IPS-20b (cell line): ENCODE results near the gene FOXRED1.
A peak's percentile ranks its signal among the peaks of the same experiment; 100 is the strongest.

Source experiments
- H3K27ac ChIP-seq: one replicate; pipeline ENCODE4 v1.5.1; 2013; ENCODE audit warnings: low read length
- H3K27me3 ChIP-seq: 2 replicates; pipeline ENCODE4 v1.6.1; 2013; ENCODE audit warnings: mild to moderate bottlenecking, low read length, inconsistent platforms; ENCODE audit not compliant: insufficient read depth
- H3K36me3 ChIP-seq: 2 replicates; pipeline ENCODE4 v1.6.1; 2013; ENCODE audit warnings: low read depth, mild to moderate bottlenecking, inconsistent platforms, low read length, moderate library complexity; ENCODE audit not compliant: insufficient read depth
- H3K4me1 ChIP-seq: 2 replicates; pipeline ENCODE4 v1.6.1; 2013; ENCODE audit warnings: mild to moderate bottlenecking, control low read depth, inconsistent platforms, low read length, moderate library complexity; ENCODE audit not compliant: insufficient read depth
- H3K4me3 ChIP-seq: 2 replicates; pipeline ENCODE4 v1.5.1; 2013; ENCODE audit warnings: mild to moderate bottlenecking, low read length, inconsistent platforms
- H3K9ac ChIP-seq: 2 replicates; pipeline ENCODE4 v1.6.1; 2013; ENCODE audit warnings: low read depth, mild to moderate bottlenecking, inconsistent platforms, low read length, moderate library complexity
- H3K9me3 ChIP-seq: 2 replicates; pipeline ENCODE4 v1.6.1; 2013; ENCODE audit warnings: mild to moderate bottlenecking, low read depth, low read length, inconsistent platforms; ENCODE audit not compliant: insufficient read depth

Gene FOXRED1

GRCh38 chr11:126279191-126279590 lies 10.2 kb downstream of the FOXRED1 start:
- H3K9ac ChIP-seq: no peak overlapping the region
- no peaks in the 10 kb centered on the region for H3K4me1 ChIP-seq
- peaks cover 43% of the 10 kb centered on the region for H3K36me3 ChIP-seq
- H3K27me3 ChIP-seq: peaks cover 28% of the 10 kb centered on the region
- H3K4me3 ChIP-seq: no peak overlapping the region
- H3K27ac ChIP-seq: no peak overlapping the region
- H3K9me3 ChIP-seq: no peaks in the 10 kb centered on the region

DNA sequence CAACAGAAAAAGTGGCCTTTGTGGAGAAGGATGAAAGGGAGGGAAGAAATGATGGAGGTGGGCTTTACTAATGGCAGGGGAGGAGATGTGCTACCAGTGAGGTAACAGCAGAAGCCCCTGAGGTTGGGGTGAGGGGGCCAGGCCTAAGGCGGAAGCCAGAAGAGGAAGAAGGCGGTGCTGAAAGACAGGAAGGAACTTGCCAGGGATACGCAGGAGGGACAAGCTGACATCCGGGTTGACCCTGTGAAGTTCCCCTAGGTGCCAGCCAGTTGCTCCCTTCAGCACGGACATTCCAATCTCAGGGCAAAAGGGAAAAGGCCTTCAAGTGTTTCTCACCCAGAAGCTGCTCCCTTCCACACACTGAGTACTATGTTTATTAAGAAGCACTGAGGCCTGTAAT lies 11.6 kb downstream of the FOXRED1 start:
- peaks cover 30% of the 10 kb centered on the region for H3K27me3 ChIP-seq
- H3K4me3 ChIP-seq: no peak overlapping the region
- no peak overlapping the region for H3K9ac ChIP-seq
- no peak overlapping the region for H3K27ac ChIP-seq
- H3K9me3 ChIP-seq: no peaks in the 10 kb centered on the region
- H3K36me3 ChIP-seq: peaks cover 31% of the 10 kb centered on the region
- no peaks in the 10 kb centered on the region for H3K4me1 ChIP-seq

DNA sequence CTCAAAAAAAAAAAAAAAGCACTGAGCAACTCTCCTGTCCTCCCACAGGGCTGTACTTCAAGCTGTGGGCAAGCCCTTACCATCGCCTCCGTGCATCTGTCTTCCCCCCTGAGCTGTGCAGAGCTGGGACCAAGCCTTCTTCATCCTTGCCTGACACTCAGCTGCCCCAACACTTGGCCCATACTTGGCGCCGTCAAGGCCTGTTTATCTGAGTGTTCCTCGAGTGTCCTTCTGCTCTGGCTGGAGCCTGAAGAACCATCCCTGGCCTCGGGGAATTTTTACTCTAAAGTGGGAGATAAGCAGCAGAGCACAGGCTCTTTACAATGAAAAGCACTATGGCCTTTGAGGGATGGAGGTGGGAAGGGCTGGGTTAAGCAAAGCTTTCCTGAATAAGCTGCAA lies 12.3 kb downstream of the FOXRED1 start:
- Histone ChIP-seq H3K4me3 (no peak overlapping the region), H3K4me1 (no peaks in the 10 kb centered on the region), H3K9ac (no peak overlapping the region), H3K36me3 (peaks cover 25% of the 10 kb centered on the region), H3K27ac (no peak overlapping the region), H3K9me3 (no peaks in the 10 kb centered on the region), H3K27me3 (peaks cover 30% of the 10 kb centered on the region)

DNA sequence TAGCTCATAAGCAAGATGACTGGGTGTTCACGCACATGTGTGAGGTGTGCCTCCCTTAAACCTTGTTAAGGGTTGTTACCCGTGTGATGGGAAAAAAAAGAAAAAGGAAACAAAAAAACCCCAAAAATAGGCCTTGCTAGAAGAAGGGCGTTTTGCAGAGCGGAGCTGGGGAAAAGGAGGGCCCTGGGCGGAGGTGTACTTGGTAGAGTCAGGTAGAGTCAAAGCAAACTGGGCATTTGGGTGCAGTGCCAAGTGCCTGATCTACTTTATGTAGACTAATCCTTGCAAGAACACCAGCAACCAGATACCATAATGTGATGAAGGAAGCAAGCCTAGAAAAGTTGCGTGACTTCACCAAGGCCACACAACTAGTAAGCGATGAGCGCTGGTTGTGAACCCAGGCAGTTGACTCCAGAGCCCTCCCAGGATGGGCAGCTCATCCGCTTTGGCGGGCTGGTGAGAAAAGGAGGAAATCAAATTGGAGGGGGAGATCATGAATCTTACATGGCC lies 12.8 kb downstream of the FOXRED1 start:
- Histone ChIP-seq H3K36me3 (peaks cover 21% of the 10 kb centered on the region), H3K9me3 (no peaks in the 10 kb centered on the region), H3K4me1 (no peaks in the 10 kb centered on the region), H3K4me3 (no peak overlapping the region), H3K27ac (no peak overlapping the region), H3K9ac (no peak overlapping the region), H3K27me3 (peaks cover 30% of the 10 kb centered on the region)

DNA sequence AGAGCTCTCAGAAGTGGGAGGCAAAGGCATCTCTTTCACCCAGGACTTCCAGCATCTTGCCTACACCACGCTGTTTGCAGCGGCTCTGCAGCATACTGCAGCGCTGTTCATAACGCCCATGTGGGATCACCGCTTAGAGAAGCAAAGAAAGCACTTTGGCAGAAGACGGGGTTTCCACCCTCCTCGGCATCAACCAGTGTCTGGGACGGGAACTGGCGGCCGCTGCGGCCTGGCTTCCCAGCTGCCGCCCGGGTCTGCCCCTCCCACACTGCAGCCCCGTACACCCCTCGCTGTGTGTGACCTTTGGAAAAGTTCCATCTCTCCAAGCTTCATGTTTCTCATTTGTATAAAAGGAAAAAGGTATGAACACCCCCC lies 13.4 kb downstream of the FOXRED1 start:
- no peaks in the 10 kb centered on the region for H3K9me3 ChIP-seq
- no peaks in the 10 kb centered on the region for H3K4me1 ChIP-seq
- H3K9ac ChIP-seq: peak overlapping the region; percentile 43
- H3K36me3 ChIP-seq: peaks cover 15% of the 10 kb centered on the region
- peak overlapping the region; percentile 88 for H3K4me3 ChIP-seq
- H3K27ac ChIP-seq: no peak overlapping the region
- H3K27me3 ChIP-seq: peaks cover 30% of the 10 kb centered on the region

- peaks cover 9% of the 10 kb centered on the region; the same call in 1 of the 2 replicates for H3K36me3 ChIP-seq
- H3K4me1 ChIP-seq: no peaks in the 10 kb centered on the region
- H3K27ac ChIP-seq: no peak within 1 kb of the TSS
- H3K9me3 ChIP-seq: no peaks in the 10 kb centered on the region
- peak within 1 kb of the TSS; percentile 88 for H3K4me3 ChIP-seq
- peaks cover 30% of the 10 kb centered on the region for H3K27me3 ChIP-seq
- peak within 1 kb of the TSS; percentile 43 for H3K9ac ChIP-seq
These were observed 14.0 kb downstream of the FOXRED1 start, which contains the start of gene TIRAP for GRCh38 chr11:126282736-126283591. Gene TIRAP, plus strand, starts transcription at chr11:126283093. Its CDS starts 7,802 bp downstream, at chr11:126290895.

- Histone ChIP-seq H3K27ac (no peak overlapping the region), H3K4me3 (no peak overlapping the region), H3K36me3 (no peaks in the 10 kb centered on the region), H3K9me3 (no peaks in the 10 kb centered on the region), H3K27me3 (peaks cover 30% of the 10 kb centered on the region), H3K9ac (no peak overlapping the region), H3K4me1 (no peaks in the 10 kb centered on the region)
These were observed 15.9 kb downstream of the FOXRED1 start for GRCh38 chr11:126284829-126285228.

DNA sequence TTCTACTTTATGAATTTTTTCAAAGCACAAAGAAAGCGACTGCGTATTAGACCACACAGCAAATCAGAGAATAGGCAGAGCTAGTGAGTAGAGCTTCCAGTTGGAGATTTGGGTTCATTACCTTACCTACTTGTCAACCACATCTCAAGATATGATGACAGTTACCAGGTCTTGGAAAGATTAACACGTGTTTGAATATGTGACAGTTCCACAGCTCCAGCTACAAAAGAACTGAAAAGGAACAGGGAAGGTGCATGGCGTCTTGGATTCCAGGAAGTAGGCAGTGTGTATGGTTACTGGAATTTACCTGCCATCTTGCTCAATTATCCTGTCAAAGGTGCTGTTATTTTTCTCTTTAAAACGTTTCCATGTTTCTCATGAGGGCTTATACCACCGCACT lies 19.3 kb downstream of the FOXRED1 start:
- Histone ChIP-seq H3K27ac (no peak overlapping the region), H3K9me3 (no peaks in the 10 kb centered on the region), H3K4me3 (no peak overlapping the region), H3K27me3 (peaks cover 12% of the 10 kb centered on the region; the same call in 1 of the 2 replicates), H3K9ac (no peak overlapping the region), H3K36me3 (peaks cover 9% of the 10 kb centered on the region), H3K4me1 (no peaks in the 10 kb centered on the region)

DNA sequence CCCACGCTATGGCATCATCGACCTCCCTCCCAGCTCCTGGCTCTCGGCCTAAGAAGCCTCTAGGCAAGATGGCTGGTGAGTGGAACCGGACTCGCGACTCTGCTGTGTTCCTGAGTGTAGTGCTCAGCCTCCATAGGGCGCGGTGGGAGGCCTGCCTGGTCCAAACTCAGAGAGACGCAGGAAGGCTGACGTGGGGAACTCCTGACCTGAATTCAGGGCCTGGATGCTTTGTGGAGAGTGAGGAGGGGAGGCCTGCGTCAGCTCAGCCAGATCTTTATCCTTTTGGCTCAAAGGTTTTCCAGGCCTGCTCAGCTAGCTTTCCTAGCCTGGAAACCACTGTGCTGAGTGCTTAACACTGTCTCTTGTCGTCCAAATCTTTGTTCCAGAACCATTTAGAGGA lies 21.9 kb downstream of the FOXRED1 start:
- no peak overlapping the region for H3K4me3 ChIP-seq
- H3K27me3 ChIP-seq: no peaks in the 10 kb centered on the region
- H3K27ac ChIP-seq: no peak overlapping the region
- no peaks in the 10 kb centered on the region for H3K9me3 ChIP-seq
- peaks cover 20% of the 10 kb centered on the region for H3K36me3 ChIP-seq
- no peak overlapping the region for H3K9ac ChIP-seq
- H3K4me1 ChIP-seq: no peaks in the 10 kb centered on the region

GRCh38 chr11:126293726-126294125 lies 24.8 kb downstream of the FOXRED1 start:
- Histone ChIP-seq H3K4me3 (no peak overlapping the region), H3K9me3 (no peaks in the 10 kb centered on the region), H3K4me1 (no peaks in the 10 kb centered on the region), H3K27me3 (no peaks in the 10 kb centered on the region), H3K9ac (no peak overlapping the region), H3K36me3 (peaks cover 23% of the 10 kb centered on the region), H3K27ac (no peak overlapping the region)

DNA sequence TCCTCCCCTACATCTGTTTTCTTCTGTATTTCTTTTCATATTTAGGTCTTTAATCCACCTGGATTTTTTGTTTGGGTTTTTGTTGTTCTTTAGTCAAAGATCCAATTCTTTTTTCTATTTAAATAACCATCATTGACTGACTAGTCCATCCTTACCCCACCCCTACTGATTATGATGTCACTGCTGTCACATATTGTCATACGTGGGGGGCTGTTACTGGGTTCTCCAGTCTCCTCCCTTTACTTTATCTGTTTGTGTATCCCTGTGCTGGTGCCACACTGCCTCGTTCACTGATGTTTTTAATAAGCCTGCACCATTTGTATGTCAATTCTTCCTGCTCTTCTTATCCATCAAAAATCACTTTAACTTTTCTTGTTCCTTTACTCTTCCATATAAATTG lies 28.1 kb downstream of the FOXRED1 start:
- H3K9me3 ChIP-seq: no peaks in the 10 kb centered on the region
- H3K4me3 ChIP-seq: no peak overlapping the region
- H3K4me1 ChIP-seq: no peaks in the 10 kb centered on the region
- H3K9ac ChIP-seq: no peak overlapping the region
- H3K27ac ChIP-seq: no peak overlapping the region
- H3K27me3 ChIP-seq: no peaks in the 10 kb centered on the region
- H3K36me3 ChIP-seq: peaks cover 24% of the 10 kb centered on the region
